Stimulated activated CD4-positive, alpha-beta T cell treated with anti-CD3 and anti-CD28 coated beads, Interleukin-12 subunit alpha, Interleukin-12 subunit beta, amount 100 ng/mL, for 4 hours (primary cell): ENCODE measurements around the gene WWOX.

Source experiments
- DNase-seq: peaks from one replicate; pipeline ENCODE4 v3.0.0-alpha.2; 2020

WWOX gene

DNA sequence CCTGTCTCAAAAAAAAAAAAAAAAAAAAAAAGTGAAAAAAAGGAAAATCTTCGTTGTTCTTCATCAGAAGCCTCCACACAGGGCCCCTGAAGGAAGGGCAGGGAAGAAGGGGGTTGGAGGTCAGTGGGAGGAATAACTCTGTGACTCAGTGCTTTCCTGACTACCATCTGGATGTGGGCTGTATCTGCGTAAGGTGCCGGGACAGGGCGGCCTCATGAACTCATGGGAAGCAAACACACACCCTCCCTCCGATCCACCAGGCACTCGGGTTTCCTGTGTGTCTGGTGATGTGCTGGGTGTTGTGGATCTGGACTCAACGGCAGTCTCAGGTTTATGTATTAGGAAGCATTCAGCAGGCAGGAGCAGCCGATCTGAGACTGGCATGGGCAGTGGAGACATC lies 691.6 kb downstream of the WWOX start:
- DNase-seq, result no peak

DNA sequence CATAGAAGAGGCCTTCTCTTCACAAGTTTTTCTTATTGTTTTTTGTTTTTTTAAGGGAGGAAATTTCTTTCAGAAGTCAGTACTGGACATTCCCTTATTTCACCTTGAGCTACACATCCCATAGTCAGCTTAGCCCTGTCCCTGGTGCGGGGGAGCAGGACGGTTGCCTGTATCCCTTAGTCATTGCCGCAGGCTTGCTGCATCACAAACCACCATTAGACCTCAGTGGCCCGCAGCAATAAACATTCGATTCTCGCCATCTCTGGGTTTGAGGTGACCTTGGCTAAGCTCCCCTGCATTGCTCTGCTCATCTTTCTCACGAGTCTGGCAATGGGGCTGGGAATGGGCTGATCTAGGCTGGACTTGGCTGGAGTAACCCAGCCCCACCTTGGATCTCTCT lies 692.5 kb downstream of the WWOX start:
- DNase-seq, result no peak

DNA sequence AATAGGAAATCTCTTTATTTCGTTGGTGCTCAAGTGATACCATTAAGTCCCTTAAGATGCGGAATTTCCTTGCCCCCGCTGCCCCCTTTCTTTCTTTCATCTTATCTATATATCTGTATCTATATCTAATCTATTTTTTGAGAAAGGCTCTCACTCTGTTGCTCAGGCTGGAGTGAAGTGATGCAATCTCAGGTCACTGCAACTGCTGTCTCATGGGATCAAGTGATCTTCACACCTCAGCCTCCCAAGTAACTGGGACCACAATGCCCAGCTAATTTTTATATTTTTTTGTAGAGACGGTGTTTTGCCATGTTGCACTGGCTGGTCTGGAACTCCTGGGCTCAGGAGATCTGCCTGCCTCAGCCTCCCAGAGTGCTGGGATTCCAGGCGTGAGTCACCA lies 693.5 kb downstream of the WWOX start:
- DNase-seq, result no peak

DNA sequence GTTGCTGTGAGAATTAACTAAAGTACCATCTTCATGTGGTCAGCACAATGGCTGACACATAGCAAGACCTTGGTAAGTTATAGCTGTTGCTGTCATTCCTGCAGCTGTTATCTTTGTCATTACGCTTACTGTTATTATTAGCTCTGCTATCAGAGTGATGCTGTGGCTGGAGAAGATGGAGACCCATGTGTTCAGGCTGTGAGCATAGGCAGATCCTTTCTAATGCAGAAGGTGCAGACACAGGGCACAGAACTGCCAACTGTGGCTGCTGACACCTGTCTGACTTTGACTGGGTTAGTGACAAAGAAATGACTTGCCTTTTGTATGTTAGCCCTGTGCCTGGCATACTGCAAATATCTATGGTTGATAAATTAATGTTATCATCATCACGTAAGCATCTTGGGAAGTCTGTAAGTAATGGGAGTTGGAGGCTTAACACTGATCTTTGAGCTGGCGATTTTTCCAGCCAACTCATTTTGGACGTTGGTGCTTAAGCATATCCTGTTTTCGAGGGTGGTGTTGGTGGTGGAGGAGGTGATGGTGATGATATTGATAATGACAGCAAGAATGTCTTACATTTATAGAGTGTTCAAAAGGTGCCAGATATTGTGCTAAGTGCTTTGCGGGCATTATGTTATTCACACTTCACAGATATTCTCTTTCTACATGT lies 695.3 kb downstream of the WWOX start:
- no peak for DNase-seq

DNA sequence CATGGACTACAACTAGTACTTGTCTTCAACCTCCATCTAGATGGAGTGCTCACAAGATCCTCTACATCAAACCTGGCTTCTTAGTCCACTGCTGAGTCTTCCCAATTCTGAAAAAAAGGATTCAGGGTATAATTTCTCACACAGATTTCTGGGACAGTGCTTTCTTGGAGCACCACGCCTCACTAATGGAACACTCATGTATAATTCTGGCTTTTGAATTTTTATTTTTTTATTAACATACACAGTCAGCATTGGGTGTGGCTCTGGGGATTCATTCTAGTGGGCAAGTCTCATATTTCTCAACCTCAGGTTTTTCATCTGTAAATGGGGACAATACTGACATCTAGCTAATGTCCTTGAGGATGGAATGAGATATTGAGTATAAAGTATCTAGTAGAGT lies 696.0 kb downstream of the WWOX start:
- no peak for DNase-seq

DNA sequence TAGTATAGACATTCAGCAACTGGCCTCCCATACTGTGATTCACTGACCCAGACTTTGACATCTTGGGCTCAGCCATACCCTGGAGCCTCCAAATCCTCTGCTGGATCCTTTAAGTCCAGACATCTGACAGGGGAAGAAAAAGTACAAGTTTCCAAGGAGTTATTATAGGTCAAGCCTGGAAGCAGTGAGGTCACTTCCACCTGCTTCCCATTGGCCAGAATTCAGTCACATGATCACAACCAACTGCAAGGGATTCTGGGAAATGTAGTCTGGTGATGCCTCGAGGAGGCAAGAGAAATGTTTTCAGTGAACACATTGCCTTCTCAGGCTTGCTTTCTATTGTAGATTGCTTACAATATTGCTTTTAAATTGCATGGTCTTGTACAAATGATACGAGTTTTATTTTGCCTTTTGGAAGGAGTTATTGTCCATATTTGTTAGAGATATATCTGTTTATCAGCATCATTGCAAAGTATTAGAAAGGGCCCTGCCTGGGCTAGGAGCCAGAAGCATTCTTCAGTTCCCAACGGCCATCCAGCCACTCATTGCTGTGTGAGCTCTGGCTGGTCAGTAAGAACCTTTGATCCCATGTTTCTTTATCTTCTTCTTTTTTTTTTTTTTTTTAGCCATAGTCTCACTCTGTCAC lies 696.9 kb downstream of the WWOX start:
- DNase-seq, result no peak

DNA sequence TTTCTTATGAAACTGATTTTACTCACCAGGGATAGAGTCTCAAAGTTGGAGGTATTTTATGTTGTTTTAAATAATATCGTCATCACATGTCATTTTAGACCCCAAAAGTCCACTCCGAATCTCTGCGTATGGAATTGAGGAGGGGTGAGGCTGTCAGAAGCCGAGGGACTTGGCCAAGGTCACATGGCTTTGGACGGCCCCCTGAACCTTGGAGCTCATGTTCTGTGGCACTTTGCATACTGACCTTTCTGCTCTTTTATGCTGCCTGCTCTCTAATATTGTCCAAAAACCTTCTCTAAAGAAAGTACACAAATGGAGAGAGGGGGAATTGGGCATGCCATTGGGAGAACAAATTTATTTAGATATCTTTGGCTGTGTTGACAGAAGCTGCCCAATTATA lies 700.0 kb downstream of the WWOX start:
- no peak for DNase-seq

DNA sequence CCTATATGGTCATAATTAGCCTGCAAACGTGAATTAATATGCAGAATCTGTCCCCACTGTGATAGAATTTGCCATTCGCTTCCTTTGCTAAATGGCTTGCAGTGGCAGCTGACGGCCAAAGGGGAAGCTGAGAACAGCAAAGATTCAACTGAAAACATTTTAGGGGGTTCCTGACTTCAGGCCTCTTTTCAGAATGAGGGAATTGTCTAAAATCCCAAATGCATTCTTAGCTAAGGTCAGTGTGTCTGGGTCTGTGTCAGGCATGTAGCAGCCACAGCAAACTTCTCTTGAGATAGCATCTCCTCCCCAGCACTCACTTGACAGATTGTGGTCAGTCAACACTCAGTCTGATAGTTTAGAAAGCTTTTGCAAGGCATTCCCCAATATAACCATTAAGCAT lies 701.1 kb downstream of the WWOX start:
- DNase-seq, result no peak

DNA sequence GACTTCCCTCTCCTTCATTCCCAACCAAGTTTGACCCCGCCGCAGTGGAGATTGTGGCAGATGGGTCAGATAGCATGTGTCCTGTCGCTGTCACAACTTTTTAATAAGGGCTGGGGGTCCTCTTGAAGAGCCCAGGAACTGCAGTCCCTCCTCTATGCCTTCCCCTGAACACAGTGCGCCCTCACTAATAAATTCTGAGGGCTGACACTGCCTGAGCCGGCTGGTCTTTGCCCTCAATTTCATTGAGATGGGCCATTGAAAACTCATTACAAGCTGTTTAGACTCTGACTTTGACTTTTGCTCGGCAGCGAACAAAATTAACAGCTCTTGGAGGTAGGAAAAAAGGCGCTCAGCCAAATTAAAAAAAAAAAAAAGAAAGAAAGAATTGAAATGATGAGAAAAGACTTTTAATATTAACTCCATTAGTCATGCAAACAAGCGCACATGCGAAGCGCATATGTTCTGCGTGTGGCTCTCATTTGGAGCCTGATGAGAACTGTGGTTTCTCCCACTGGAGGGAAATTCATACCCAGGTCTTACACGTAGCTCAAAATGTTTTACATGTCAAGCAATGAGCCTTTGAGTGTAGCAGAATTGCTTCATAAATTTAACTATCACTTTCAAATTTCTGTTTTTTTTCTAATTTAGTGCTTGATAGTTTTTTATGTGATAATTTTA lies 704.7 kb downstream of the WWOX start:
- no peak for DNase-seq

DNA sequence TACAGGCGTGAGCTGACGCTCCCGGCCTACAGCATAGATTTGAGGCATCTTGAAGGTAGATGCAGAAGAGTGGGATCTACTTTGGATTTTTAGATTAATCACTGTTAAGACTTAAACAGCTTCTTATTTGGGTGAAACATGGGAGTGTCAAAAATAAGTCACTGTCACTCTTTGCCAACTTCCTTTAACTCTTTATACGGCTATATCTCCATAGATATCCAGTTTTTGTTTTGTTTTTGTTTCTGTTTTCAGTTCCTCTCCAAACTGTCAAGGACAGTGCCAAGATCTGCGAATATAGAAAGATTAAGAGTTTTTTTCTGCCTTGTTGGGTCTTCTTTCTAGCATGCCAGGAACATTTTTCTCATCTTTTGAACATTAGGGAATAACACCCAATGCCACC lies 706.1 kb downstream of the WWOX start:
- no peak for DNase-seq

DNA sequence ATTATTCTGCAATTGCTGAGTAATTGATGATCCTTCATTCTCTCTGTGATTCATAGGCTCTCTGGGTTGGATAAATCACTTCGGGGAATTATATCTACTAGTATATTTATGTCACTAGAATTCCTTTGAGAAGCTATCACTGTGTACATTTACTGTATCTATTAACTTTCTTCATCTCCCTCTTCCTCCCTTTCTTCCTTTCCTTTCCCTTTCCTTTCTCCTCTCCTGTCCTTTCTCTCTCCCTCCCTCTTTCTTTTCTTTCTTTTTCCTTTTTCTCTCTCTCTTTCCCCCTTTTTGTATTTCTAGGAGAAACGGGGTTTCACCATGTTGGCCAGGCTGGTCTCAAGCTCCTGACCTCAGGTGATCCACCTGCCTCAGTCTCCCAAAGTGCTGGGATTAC lies 711.8 kb downstream of the WWOX start:
- DNase-seq, result no peak

DNA sequence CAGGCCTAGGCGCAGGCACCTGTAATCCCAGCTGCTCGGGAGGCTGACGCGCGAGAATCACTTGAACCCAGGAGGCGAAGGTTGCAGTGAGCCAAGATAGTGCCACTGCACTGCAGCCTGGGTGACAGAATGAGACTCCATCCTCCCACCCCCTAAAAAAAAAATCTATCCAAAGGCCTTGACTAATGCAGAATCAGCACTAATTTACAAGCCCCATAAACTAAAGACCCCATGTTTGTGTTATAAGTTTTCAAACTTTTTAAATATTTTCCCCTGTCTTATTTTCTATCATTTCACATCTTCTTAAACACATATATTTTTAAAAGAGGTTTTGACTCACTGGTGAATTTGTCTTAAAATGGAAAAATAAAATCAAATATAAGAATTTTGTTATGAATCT lies 713.1 kb downstream of the WWOX start:
- DNase-seq, result no peak

DNA sequence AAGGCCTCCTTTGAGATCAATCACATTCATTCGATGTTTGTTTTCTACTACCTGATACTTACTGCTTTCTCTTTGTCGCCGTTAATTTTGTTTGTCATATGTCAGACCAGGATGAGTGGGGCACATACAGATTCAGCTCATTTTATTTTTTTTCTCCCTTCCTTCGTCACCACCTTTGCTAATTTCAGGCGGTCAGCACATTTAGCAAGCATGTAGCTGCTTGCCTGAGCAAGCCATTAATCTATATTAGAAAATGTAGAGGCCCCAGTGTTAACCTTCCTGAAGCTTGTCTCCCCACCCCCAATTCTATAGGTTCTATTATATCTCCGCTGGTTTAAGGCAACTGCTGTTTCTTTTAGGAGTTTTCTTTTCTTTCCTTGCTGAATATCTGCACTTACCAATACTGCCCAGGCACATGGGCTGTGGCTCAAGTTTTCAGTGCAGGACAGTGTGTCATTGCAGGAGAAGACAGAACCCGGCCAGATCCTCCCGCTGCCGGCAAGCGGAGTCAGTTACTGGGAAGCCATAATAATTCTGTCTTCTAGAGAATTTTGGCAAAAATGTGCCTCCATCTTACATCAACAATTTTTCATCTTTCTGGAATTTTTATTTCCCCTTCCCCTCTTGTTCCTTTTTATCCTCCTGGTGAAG lies 714.3 kb downstream of the WWOX start:
- DNase-seq, result no peak

DNA sequence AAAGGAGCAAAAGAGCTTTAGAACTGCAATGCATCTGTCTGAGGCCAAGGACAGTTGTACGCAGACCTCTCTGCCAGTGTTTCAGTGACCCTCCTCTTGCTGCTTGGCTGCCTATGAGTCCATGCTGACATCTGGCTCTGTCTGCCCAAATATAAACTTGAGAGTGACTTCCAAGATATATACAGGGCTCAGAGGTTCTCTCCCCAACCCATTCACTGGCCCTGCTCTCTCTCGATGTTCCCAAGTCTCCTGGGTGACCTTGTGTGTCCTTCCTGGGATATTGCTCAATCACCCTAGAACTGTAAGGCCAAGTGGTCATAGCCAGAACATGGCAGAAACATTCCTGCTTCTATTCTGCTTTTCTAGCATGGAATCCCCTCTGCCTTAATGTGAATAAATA lies 716.3 kb downstream of the WWOX start:
- no peak for DNase-seq

DNA sequence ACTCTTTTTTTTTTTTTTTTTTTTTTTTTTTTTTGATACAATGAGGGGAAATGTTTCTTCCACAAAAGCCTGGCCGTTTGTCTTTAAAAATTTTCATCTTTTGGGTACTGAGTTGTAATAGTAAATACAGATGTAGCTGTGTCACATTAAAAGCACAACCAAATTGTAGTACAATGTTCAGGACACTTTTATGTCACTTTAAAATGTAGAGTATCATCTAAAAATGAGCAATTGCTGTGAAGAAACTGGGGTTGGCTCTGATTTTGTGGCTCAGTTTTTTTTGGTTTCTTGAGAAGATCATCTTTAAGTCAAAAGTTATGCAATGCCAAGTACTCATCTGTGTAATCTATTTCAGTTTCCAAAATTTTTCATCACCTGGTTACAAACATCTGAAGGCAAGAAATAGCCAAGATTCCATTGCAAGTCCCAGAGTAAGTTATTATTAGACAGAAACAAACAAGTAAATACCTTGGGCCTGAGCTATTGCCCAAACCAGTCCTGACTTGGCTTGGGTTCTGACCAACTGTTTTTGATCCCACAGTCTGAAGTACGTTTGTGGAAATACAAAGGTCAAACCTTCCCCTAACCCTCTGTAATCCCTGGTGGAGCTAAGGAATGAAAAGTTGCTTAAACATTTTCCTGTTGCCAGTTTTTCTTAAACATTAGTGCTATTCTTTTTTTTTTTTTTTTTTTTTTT lies 717.2 kb downstream of the WWOX start:
- DNase-seq, result no peak

DNA sequence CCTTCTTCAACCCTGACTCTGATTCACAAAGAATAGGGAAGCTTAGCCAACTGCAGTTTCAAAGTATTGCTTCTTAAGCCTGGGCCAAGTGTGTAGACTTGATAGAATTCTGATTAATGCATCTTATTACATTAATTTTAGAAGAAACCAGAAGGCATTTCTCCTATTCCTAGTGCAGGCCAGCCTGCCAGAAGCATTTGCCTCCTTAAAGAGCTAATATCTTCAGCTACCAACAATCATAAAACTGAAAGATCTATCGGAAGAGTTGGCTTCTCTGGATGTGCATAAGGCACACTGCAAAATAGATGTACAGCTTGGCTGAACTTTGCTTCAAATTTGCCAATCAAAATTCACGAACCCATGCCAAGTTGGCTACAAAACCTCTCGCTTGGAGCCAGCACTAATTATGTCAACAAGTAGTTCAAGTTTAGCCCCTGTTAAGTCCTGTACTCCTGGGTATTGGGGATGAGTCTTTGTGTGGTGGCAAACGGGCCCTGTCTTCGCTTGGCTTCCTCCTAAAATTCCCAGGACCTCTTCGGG lies 717.8 kb downstream of the WWOX start:
- DNase-seq, result no peak

DNA sequence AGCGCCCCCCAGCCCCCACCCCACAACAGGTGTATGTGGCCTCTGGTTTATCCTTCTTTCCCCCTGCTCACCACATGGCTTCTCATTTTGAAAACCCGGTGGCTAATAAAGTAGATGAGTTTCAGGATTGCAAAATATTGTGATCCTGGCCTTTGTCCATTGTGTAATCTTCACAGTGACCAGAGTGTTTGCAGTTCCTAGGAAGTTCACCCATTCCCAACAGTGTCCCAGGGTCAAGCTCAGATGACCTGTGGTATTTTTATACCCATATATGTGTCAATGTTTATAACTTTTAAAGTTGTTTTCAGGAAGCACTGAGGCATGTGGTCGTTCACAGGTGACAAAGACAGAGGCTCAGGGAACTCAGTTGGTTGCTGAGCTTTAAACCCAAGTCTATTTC lies 721.9 kb downstream of the WWOX start:
- DNase-seq, result no peak

DNA sequence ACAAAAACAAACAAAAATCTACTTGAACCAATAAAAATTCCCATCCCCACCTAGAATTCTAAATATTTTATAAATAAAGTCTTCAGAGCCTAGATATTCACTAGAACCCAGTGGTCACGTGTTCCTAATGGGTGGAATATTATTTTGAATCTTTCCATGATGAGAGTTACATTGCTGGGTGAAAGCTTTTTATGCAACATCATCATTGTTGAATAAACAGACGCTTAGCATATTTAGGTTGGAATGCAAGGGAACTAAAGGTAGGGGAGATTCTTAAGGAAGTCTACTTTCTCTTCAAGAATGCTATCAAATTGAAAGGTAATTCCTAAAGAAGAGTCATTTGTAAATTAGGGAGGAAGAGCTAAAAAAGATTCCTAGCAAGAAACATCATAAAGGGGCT lies 723.1 kb downstream of the WWOX start:
- no peak for DNase-seq

DNA sequence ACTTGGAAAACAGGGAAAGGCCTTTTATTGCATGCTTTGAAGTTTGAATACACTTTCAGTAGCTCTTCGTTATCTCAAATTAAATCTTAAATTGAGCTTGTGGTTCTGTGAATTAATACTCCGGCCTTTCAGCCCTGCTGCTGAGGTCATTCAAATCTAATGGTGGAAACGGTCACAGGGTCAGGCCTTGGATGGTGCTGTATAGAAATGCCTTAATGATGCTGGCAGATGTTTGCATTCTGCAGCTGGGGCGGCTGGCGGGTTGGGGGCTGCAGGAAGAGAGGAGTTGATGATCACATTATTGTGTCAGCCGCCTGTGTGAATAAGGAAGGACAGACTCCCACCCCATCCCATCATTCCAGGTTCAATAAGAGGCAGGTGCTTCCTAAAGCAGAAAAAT lies 723.6 kb downstream of the WWOX start:
- no peak for DNase-seq

DNA sequence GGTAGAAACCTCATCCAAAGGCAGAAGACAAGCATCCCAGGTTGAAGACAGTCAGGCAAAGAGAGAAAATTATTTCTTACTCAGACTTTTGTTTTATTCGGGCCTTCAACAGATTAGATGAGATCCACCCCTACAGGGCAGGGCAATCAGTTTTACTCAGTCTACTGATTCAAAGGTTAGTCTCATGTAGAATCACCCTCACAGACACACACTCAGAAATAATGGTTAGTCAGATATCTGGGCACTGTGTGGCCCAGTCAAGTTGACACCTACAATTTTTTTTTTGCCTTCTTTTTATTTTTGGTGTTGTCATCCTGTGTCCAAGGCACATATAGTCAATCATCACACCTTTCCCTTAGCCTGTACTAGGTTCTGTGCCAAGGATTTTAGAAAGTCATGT lies 729.8 kb downstream of the WWOX start:
- no peak for DNase-seq

DNA sequence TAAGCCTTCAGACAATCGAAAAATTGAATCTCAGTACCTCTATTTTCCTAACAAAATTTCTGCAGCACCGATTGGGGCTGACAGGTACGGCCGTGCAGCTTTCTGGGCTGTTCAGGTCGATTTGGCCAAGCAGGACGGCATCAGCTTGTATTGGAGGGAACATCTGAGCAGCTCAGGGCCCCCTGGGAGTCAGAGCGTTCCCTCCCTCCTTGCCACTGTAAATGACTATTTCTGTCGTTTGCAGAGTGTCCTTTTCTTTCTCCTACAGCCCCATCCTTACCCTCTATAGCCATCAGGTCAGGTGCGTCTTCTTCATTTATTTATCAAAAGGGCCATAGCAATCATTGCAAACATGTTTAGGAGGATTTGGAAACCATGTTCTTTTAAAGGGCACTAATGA lies 731.1 kb downstream of the WWOX start:
- DNase-seq, result no peak

DNA sequence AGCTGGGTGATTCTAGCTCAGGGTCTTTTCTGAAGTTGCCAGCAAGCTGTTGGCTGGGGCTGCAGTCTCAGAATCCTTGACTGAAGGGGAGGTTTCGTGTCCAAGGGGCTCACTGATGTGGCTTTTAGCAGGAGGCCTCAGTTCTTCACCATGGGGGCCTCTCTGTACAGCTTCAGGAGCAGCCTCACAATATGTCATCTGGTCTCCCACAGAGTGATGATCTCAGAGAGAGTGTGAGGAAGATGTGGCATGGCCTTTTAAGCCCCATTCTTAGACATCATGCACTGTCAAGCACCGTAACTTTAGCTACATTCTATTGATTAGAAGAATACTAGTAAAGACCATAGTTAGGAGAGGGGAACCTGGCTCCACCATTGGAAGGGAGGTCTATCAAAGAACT lies 732.6 kb downstream of the WWOX start:
- DNase-seq, result no peak

DNA sequence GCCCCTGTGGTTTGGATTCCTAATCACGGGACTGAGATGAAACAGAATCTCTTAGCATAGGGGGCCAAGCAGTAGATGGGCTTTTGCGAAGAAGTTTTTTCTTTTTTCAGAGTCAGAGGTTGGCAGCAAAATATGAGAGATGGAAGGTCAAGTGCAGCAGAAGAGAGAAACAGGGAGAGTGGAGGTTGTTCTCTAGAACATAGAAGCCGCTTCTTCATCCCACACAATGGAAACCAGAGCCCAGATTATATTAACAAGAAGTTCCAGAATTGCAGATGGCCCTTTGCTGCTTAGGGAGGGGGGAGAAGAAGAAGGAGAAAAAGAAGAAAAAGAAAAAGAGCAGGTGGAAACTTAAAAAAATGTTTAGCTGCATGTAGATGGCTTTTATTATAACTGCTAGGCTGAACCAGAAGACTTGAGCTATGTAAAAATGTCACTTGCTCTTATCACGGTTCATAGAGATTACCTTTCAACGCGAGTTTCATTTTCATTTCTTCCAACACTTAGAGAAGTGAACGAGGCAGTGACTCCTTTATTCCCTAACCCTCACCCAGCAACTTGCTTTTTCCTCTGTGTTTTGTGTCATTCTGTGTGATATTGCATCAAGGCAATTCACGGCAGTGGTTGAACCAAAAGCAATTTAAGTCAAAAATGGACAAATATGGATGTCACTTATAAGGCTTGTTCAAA lies 737.5 kb downstream of the WWOX start:
- DNase-seq, result no peak
